Trophoblast cell (in vitro differentiated cells and primary cell): ENCODE results near the gene SOCS7.

Experiments used
- DNase-seq, 2 donors: peaks; one replicate each; pipeline ENCODE4 v3.0.0-alpha.2; 2016
- H2AFZ ChIP-seq: 2 replicates; pipeline ENCODE4 v1.6.1; 2013; ENCODE audit warnings: low read length, moderate library complexity, mild to moderate bottlenecking; ENCODE audit not compliant: insufficient read depth, poor library complexity
- H2AK5ac ChIP-seq: 2 replicates; pipeline ENCODE4 v1.6.1; 2013; ENCODE audit warnings: mild to moderate bottlenecking, low read length
- H2BK120ac ChIP-seq: 2 replicates; pipeline ENCODE4 v1.6.1; 2013; ENCODE audit warnings: low read length, mild to moderate bottlenecking, moderate library complexity; ENCODE audit not compliant: insufficient read depth, poor library complexity
- H2BK12ac ChIP-seq: 2 replicates; pipeline ENCODE4 v1.6.1; 2013; ENCODE audit warnings: mild to moderate bottlenecking, low read length, moderate library complexity
- H2BK5ac ChIP-seq: 2 replicates; pipeline ENCODE4 v1.6.1; 2013; ENCODE audit warnings: low read length, low read depth, moderate library complexity, mild to moderate bottlenecking; ENCODE audit not compliant: poor library complexity
- H3K14ac ChIP-seq: 2 replicates; pipeline ENCODE4 v1.6.1; 2013; ENCODE audit warnings: mild to moderate bottlenecking, low read length
- H3K18ac ChIP-seq: 2 replicates; pipeline ENCODE4 v1.6.1; 2013; ENCODE audit warnings: mild to moderate bottlenecking, low read length
- H3K23ac ChIP-seq: 2 replicates; pipeline ENCODE4 v1.6.1; 2013; ENCODE audit warnings: low read length
- H3K27ac ChIP-seq: 2 replicates; pipeline ENCODE4 v1.5.1; 2013; ENCODE audit warnings: low read depth, mild to moderate bottlenecking, inconsistent platforms, low read length, moderate library complexity
- H3K27me3 ChIP-seq: 2 replicates; pipeline ENCODE4 v1.6.1; 2013; ENCODE audit warnings: inconsistent platforms, mild to moderate bottlenecking, low read length, moderate library complexity; ENCODE audit not compliant: insufficient read depth
- H3K36me3 ChIP-seq, 2 experiments: 1 replicate in 1 of 2; 2 replicates in 1 of 2; pipeline ENCODE4 v1.6.1; 2013; ENCODE audit warnings: low read length in 2 of 2, mild to moderate bottlenecking in 2 of 2, moderate library complexity in 1 of 2; ENCODE audit not compliant: insufficient read depth in 2 of 2, control insufficient read depth in 1 of 2
- H3K4ac ChIP-seq: 2 replicates; pipeline ENCODE4 v1.6.1; 2013; ENCODE audit warnings: low read depth, mild to moderate bottlenecking, low read length, moderate library complexity
- H3K4me1 ChIP-seq, 2 experiments: 1 replicate in 1 of 2; 2 replicates in 1 of 2; pipeline ENCODE4 v1.6.1; 2013; ENCODE audit warnings: low read length in 2 of 2, mild to moderate bottlenecking in 2 of 2, moderate library complexity in 1 of 2; ENCODE audit not compliant: insufficient read depth in 2 of 2, control insufficient read depth in 1 of 2
- H3K4me2 ChIP-seq: 2 replicates; pipeline ENCODE4 v1.6.1; 2013; ENCODE audit warnings: inconsistent platforms, mild to moderate bottlenecking, low read length, moderate library complexity
- H3K4me3 ChIP-seq: 2 replicates; pipeline ENCODE4 v1.5.1; 2013; ENCODE audit warnings: mild to moderate bottlenecking, low read depth, low read length, inconsistent platforms
- H3K79me1 ChIP-seq: one replicate; pipeline ENCODE4 v1.6.1; 2013; ENCODE audit warnings: low read length
- H3K79me2 ChIP-seq: 2 replicates; pipeline ENCODE4 v1.6.1; 2013; ENCODE audit warnings: low read length, mild to moderate bottlenecking; ENCODE audit not compliant: control insufficient read depth, insufficient read depth, poor library complexity
- H3K9ac ChIP-seq: 2 replicates; pipeline ENCODE4 v1.6.1; 2013; ENCODE audit warnings: mild to moderate bottlenecking, low read length
- H3K9me3 ChIP-seq: 2 replicates; pipeline ENCODE4 v1.6.1; 2013; ENCODE audit warnings: low read depth, mild to moderate bottlenecking, control low read depth, inconsistent platforms, low read length; ENCODE audit not compliant: insufficient read depth
- H4K12ac ChIP-seq: 2 replicates; pipeline ENCODE4 v1.6.1; 2013; ENCODE audit warnings: low read depth, mild to moderate bottlenecking, low read length, moderate library complexity
- H4K8ac ChIP-seq: 2 replicates; pipeline ENCODE4 v1.6.1; 2013; ENCODE audit warnings: low read depth, mild to moderate bottlenecking, low read length, moderate library complexity
- H4K91ac ChIP-seq: one replicate; pipeline ENCODE4 v1.6.1; 2013; ENCODE audit warnings: low read depth, mild to moderate bottlenecking, low read length, moderate library complexity
- WGBS: extraction: QIAGEN DNeasy Blood & Tissue Kit; methylation state at CpG from one replicate; pipeline ENCODE4 v1.1.7; 2013; ENCODE audit warnings: missing lambda C conversion rate; ENCODE audit not compliant: insufficient read length, insufficient coverage; ENCODE audit errors: extremely low coverage; 5-methylcytosine and 5-hydroxymethylcytosine counted together

Gene SOCS7

GRCh38 chr17:38417210-38417951 is 65.7 kb downstream of the SOCS7 start:
- no peak overlapping the region for H2AFZ ChIP-seq
- no peak overlapping the region for H4K12ac ChIP-seq
- no peak overlapping the region for H3K4me2 ChIP-seq
- H3K9ac ChIP-seq, result no peak overlapping the region
- no peak overlapping the region for H3K14ac ChIP-seq
- H3K18ac ChIP-seq, result no peak overlapping the region
- H3K27ac ChIP-seq, result no peak overlapping the region
- H2BK12ac ChIP-seq, result no peak overlapping the region
- no peak overlapping the region for H4K8ac ChIP-seq
- H3K23ac ChIP-seq, result no peak overlapping the region
- no peak overlapping the region for H3K4me3 ChIP-seq
- no peak overlapping the region for H2AK5ac ChIP-seq
- H3K4ac ChIP-seq, result no peak overlapping the region
- H3K27me3 ChIP-seq, result peaks cover 28% of the 10 kb centered on the region
- no peak overlapping the region for H2BK120ac ChIP-seq
- no peak for DNase-seq
- no peak overlapping the region for H2BK5ac ChIP-seq
- H3K9me3 ChIP-seq, result peaks cover 4% of the 10 kb centered on the region
- peaks cover 2 to 3% of the 10 kb centered on the region in 2 experiments for H3K4me1 ChIP-seq
- H3K36me3 ChIP-seq, result no peaks in the 10 kb centered on the region
- H4K91ac ChIP-seq, result no peak overlapping the region
- peaks cover 3% of the 10 kb centered on the region for H3K79me1 ChIP-seq
- H3K79me2 ChIP-seq, result peaks cover 2% of the 10 kb centered on the region
- WGBS, result no CpG with 5 or more reads among the region's 11 CpGs

DNA sequence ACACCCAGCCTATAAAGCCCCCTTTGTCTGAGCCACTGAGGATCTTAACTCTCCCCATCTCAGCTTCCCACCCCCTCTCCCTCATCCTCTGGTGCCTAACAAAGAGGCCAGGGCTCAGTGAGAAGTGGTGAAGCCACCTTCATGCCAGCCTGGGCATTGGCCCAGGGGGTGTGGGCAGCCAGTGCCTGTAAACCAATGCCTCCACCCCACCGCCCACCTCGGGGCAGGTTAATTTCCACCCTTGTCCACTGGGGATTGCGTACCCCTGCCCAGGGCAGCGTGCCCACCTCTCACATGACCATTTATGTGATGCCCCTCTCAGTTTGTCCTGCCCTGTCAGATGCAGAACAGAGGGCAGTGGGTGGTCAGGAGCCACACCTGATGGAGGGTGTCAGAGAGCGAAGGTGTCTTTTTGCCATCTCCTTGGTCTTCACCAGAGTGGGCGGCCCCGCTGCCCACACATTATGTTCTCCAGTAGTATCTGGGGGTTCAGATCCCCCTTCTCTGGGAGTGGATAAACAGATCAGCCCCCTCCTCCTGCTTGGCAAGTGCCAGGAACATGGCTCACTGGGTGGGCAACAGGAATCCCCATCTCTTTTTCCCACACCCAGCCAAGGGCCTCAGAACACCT is 66.5 kb downstream of the SOCS7 start:
- no CpG with 5 or more reads among the region's 7 CpGs for WGBS
- Histone ChIP-seq H3K4ac (no peak overlapping the region), H3K14ac (no peak overlapping the region), H2AK5ac (no peak overlapping the region), H3K79me2 (peaks cover 2% of the 10 kb centered on the region), H3K9ac (no peak overlapping the region), H3K27me3 (peaks cover 28% of the 10 kb centered on the region), H3K18ac (no peak overlapping the region), H4K8ac (no peak overlapping the region), H3K4me1 (peaks cover 2 to 3% of the 10 kb centered on the region in 2 experiments), H3K36me3 (no peaks in the 10 kb centered on the region), H3K4me2 (no peak overlapping the region), H2AFZ (no peak overlapping the region), H4K91ac (no peak overlapping the region), H3K4me3 (no peak overlapping the region), H3K23ac (no peak overlapping the region), H3K27ac (no peak overlapping the region), H3K79me1 (peaks cover 3% of the 10 kb centered on the region), H4K12ac (no peak overlapping the region), H2BK120ac (no peak overlapping the region), H2BK12ac (no peak overlapping the region), H3K9me3 (peaks cover 4% of the 10 kb centered on the region), H2BK5ac (no peak overlapping the region)
- no peak for DNase-seq

DNA sequence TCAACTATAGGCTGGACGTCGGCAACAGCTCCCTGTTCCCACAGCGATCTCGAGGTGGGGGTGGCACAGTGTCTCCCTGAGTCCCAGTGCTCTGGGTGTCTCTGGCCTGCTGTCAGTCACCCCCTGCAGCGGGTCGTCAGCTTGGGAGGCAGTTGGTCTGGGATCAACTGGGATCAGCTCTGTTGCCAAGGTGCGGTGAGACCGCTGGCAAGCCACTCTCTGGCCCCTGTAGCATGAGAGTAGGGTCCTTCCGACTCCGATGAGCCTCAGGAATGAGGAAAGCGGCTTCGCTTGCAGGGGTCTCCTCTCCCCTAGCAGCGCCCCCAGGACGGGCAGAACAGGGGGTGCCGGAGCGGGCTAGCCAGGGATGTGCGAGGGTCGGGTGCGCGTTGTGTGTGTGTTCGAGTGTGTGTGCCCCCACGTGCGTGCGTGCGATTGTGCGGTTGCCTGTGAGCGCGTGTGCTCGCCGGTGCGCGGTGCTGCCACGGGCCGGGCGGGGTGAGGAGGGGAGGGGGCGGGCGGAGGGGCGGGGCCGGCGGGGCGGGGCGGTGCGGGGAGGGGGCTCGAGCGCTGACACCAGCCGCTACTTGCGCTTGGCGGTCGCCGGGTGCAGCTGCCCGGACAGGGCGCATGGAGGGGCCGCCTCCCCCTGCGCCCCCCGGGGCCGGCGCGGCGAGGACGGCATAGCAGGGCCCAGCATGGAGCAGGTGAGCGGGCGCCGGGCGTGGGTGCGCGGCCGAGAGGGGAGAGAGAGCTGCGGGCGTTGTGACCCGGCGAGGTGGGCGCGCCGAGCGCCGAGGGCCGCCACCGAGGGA is 67.3 kb downstream of the SOCS7 start:
- no peak overlapping the region for H2BK120ac ChIP-seq
- H3K9ac ChIP-seq, result no peak overlapping the region
- no peaks in the 10 kb centered on the region for H3K36me3 ChIP-seq
- peaks cover 2 to 3% of the 10 kb centered on the region in 2 experiments for H3K4me1 ChIP-seq
- H2BK12ac ChIP-seq, result no peak overlapping the region
- no peak overlapping the region for H3K27ac ChIP-seq
- no peak overlapping the region for H2AK5ac ChIP-seq
- no peak overlapping the region for H3K18ac ChIP-seq
- H2AFZ ChIP-seq, result no peak overlapping the region
- H3K27me3 ChIP-seq, result peaks cover 28% of the 10 kb centered on the region
- no peak overlapping the region for H3K4me3 ChIP-seq
- H3K79me2 ChIP-seq, result peaks cover 2% of the 10 kb centered on the region
- peaks cover 4% of the 10 kb centered on the region for H3K9me3 ChIP-seq
- no peak overlapping the region for H4K8ac ChIP-seq
- H3K79me1 ChIP-seq, result peaks cover 3% of the 10 kb centered on the region
- H3K23ac ChIP-seq, result no peak overlapping the region
- no peak overlapping the region for H2BK5ac ChIP-seq
- H3K4me2 ChIP-seq, result peak overlapping the region; percentile 55
- no peak for DNase-seq
- no peak overlapping the region for H4K91ac ChIP-seq
- H3K14ac ChIP-seq, result no peak overlapping the region
- no CpG with 5 or more reads among the region's 78 CpGs for WGBS
- H3K4ac ChIP-seq, result no peak overlapping the region
- H4K12ac ChIP-seq, result no peak overlapping the region

DNA sequence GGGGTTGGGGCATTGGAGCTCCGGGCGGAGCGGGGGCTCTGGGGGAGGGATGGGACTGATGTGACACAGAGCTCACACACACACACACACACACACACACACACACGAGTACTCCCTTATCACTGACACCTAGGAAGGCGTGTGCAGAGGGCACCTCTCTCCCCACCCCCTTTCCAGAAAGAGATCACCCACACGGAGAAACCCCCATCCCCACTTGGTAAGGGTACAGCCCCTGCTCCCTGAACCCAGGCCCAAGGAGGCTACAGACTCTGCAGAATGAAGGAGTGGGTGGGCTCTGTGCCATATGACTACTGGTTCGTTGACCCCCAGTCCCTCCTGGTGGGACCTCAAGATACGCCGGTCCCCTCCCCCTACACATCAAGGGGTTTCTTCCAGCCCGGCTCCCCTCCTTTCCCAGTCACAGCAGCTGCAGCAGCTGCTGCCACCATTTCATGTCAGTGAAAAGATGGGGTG is 67.9 kb downstream of the SOCS7 start:
- peaks cover 28% of the 10 kb centered on the region for H3K27me3 ChIP-seq
- H3K4me2 ChIP-seq, result peak overlapping the region; percentile 55
- no peak overlapping the region for H3K23ac ChIP-seq
- H2BK120ac ChIP-seq, result no peak overlapping the region
- no peak overlapping the region for H3K27ac ChIP-seq
- no peak overlapping the region for H3K4ac ChIP-seq
- DNase-seq, result no peak
- no peak overlapping the region for H3K4me3 ChIP-seq
- H3K4me1 ChIP-seq, result peaks cover 2 to 3% of the 10 kb centered on the region in 2 experiments
- H3K79me1 ChIP-seq, result peaks cover 3% of the 10 kb centered on the region
- H4K8ac ChIP-seq, result no peak overlapping the region
- no CpG with 5 or more reads among the region's 10 CpGs for WGBS
- H3K18ac ChIP-seq, result no peak overlapping the region
- peaks cover 2% of the 10 kb centered on the region for H3K79me2 ChIP-seq
- no peak overlapping the region for H4K12ac ChIP-seq
- H3K14ac ChIP-seq, result no peak overlapping the region
- no peak overlapping the region for H2BK5ac ChIP-seq
- no peak overlapping the region for H2AK5ac ChIP-seq
- H3K9me3 ChIP-seq, result peaks cover 4% of the 10 kb centered on the region
- no peak overlapping the region for H4K91ac ChIP-seq
- no peak overlapping the region for H2AFZ ChIP-seq
- no peaks in the 10 kb centered on the region for H3K36me3 ChIP-seq
- H2BK12ac ChIP-seq, result no peak overlapping the region
- no peak overlapping the region for H3K9ac ChIP-seq
